DOHH2 (cell line): ENCODE measurements around the gene PRG2.

Source experiments
- H3F3A ChIP-seq: fragments of 200-600 bp; sonication (generic), shearing (Covaris generic); 2 replicates; pipeline ENCODE4 v1.6.0; 2016; ENCODE audit warnings: antibody characterized with exemption, mild to moderate bottlenecking; ENCODE audit not compliant: control insufficient read depth, insufficient read depth
- H3K27ac ChIP-seq: fragments of 200-600 bp; sonication (generic); 2 replicates; pipeline ENCODE4 v1.5.1; 2014; ENCODE audit warnings: low read depth, mild to moderate bottlenecking, low read length, moderate library complexity
- H3K27me3 ChIP-seq: fragments of 200-600 bp; sonication (generic); 2 replicates; pipeline ENCODE4 v1.6.1; 2014; ENCODE audit warnings: mild to moderate bottlenecking, low read length, mixed read lengths; ENCODE audit not compliant: control insufficient read depth
- H3K36me3 ChIP-seq: fragments of 200-600 bp; sonication (generic); 2 replicates; pipeline ENCODE4 v1.6.1; 2014; ENCODE audit warnings: mild to moderate bottlenecking, low read length, moderate library complexity, mixed read lengths; ENCODE audit not compliant: control insufficient read depth
- H3K4me1 ChIP-seq: fragments of 200-600 bp; sonication (generic); 2 replicates; pipeline ENCODE4 v1.6.1; 2014; ENCODE audit warnings: mild to moderate bottlenecking, low read length, mixed read lengths; ENCODE audit not compliant: control insufficient read depth
- H3K4me2 ChIP-seq: fragments of 200-600 bp; sonication (generic); 2 replicates; pipeline ENCODE4 v1.6.0; 2014; ENCODE audit warnings: mild to moderate bottlenecking, low read length, moderate library complexity
- H3K4me3 ChIP-seq: fragments of 200-600 bp; sonication (generic); 2 replicates; pipeline ENCODE4 v1.5.1; 2014; ENCODE audit warnings: mild to moderate bottlenecking, low read length, mixed read lengths
- H3K79me2 ChIP-seq: fragments of 200-600 bp; sonication (generic); 2 replicates; pipeline ENCODE4 v1.6.1; 2014; ENCODE audit warnings: mild to moderate bottlenecking, low read length, mixed read lengths; ENCODE audit not compliant: control insufficient read depth
- H3K9me2 ChIP-seq: fragments of 200-600 bp; sonication (generic); replicated peaks from 2 replicates; pipeline ENCODE4 v1.6.1; 2014; ENCODE audit warnings: mild to moderate bottlenecking, low read length, mixed read lengths; ENCODE audit not compliant: control insufficient read depth
- H3K9me3 ChIP-seq: fragments of 200-600 bp; sonication (generic); 2 replicates; pipeline ENCODE4 v1.6.1; 2014; ENCODE audit warnings: antibody characterized with exemption, low read length, mixed read lengths; ENCODE audit not compliant: control insufficient read depth, insufficient read depth
- H4K20me1 ChIP-seq: fragments of 200-600 bp; sonication (generic); 2 replicates; pipeline ENCODE4 v1.6.0; 2014; ENCODE audit warnings: low read depth, mild to moderate bottlenecking, antibody characterized with exemption, low read length, moderate library complexity; ENCODE audit not compliant: control insufficient read depth, insufficient read depth
- EZH2phosphoT487 ChIP-seq: fragments of 200-600 bp; sonication (generic); IDR thresholded peaks from 2 replicates; pipeline ENCODE4 v1.6.1; 2017; ENCODE audit warnings: borderline replicate concordance, mild to moderate bottlenecking, antibody characterized with exemption, low read length, moderate library complexity, mixed read lengths
- TF ChIP-seq, protein P1 (sequence below): fragments of 200-600 bp; sonication (generic); IDR thresholded peaks from one replicate; pipeline ENCODE4 v1.5.1; 2014; ENCODE audit warnings: antibody characterized with exemption, mild to moderate bottlenecking, low read depth, low read length; ENCODE audit not compliant: poor library complexity, severe bottlenecking

Gene PRG2

DNA sequence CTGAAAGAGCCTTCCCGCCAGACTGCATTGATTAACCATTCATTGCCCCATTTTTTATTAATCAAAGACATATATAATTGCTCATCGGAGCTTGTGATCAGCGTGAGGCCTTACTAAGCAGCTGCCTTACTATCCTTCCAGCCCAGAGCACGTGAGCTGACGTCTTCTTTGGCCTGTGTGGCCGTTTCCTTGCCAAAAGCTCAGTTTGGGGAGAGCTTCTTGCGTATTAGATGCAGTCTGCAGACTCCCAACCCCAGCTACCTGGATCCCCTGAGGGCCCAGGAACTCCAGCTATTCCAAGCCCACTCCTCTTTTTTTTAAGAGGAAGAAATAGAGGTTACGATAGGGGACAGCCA is 37.3 kb upstream of the PRG2 start:
- TF ChIP-seq, protein P1, sequence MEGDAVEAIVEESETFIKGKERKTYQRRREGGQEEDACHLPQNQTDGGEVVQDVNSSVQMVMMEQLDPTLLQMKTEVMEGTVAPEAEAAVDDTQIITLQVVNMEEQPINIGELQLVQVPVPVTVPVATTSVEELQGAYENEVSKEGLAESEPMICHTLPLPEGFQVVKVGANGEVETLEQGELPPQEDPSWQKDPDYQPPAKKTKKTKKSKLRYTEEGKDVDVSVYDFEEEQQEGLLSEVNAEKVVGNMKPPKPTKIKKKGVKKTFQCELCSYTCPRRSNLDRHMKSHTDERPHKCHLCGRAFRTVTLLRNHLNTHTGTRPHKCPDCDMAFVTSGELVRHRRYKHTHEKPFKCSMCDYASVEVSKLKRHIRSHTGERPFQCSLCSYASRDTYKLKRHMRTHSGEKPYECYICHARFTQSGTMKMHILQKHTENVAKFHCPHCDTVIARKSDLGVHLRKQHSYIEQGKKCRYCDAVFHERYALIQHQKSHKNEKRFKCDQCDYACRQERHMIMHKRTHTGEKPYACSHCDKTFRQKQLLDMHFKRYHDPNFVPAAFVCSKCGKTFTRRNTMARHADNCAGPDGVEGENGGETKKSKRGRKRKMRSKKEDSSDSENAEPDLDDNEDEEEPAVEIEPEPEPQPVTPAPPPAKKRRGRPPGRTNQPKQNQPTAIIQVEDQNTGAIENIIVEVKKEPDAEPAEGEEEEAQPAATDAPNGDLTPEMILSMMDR, result no peak
- no peak for TF ChIP-seq EZH2phosphoT487
- H3K27ac ChIP-seq, result no peak overlapping the region

DNA sequence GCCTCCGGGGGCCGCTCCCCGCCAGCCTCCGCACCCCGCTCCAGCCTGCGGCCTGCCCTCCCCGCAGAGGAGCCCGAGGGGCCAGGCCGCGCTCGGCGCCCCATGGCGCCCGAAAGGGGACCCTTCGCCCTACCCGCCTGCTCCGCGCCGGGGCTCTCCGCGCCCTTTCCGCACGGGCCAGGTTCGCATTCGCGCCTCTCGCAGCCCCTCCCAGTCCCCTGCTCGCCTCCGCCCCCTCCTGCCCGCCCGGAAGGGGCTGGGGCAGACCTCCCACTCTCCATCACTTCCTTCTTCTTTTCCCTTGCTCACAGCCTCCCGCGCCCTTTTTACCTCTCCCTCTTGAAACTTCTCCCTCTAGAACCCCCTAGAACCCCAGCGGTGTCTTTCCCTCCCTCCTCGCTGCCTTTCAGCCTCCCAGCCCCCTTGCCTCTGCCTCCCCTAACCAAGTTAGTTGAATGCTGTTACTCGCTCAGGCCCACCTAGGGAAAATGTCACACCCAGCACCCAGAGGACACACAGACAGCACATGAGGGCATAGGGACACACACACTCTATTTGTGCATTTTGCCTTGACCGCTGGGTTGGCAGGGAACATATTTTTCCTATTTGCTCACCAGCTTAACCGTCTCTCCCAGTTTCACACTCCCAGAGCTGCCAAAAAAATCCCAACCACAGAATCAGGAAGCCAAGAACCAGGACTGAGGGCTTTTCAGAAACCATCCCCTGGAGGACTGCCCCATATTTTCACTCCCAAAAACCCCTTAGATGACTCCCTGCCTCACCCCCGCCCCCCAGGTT is 36.7 kb upstream of the PRG2 start, which contains the start of gene SLC43A3:
TSS of gene SLC43A3 (minus strand) at position 193 of the 798 bp plus-strand sequence. CDS start 949 bp downstream, outside the sequence.
- H3F3A ChIP-seq, result no peaks in the 10 kb centered on the region
- no peaks in the 10 kb centered on the region for H3K27me3 ChIP-seq
- no peaks in the 10 kb centered on the region for H3K9me2 ChIP-seq
- peak within 1 kb of the TSS; percentile 76 for H3K27ac ChIP-seq
- no peak for TF ChIP-seq EZH2phosphoT487
- TF ChIP-seq, protein P1, result no peak
- H3K4me2 ChIP-seq, result peak within 1 kb of the TSS; percentile 100
- H3K36me3 ChIP-seq, result peaks cover 46% of the 10 kb centered on the region
- peaks cover 42% of the 10 kb centered on the region for H3K4me1 ChIP-seq
- no peaks in the 10 kb centered on the region for H3K9me3 ChIP-seq
- peaks cover 48% of the 10 kb centered on the region for H3K79me2 ChIP-seq
- peaks cover 10% of the 10 kb centered on the region for H4K20me1 ChIP-seq
- peak within 1 kb of the TSS; percentile 81 for H3K4me3 ChIP-seq

More for the DNA sequence above, 37.3 kb upstream of the PRG2 start:
- no peaks in the 10 kb centered on the region for H3K9me2 ChIP-seq
- no peaks in the 10 kb centered on the region for H3F3A ChIP-seq
- H3K36me3 ChIP-seq, result peaks cover 40% of the 10 kb centered on the region
- peak overlapping the region; percentile 100 for H3K4me2 ChIP-seq
- H4K20me1 ChIP-seq, result peaks cover 10% of the 10 kb centered on the region
- peak overlapping the region; percentile 81 for H3K4me3 ChIP-seq
- H3K79me2 ChIP-seq, result peaks cover 42% of the 10 kb centered on the region
- no peaks in the 10 kb centered on the region for H3K9me3 ChIP-seq
- H3K4me1 ChIP-seq, result peaks cover 39% of the 10 kb centered on the region
- H3K27me3 ChIP-seq, result no peaks in the 10 kb centered on the region

DNA sequence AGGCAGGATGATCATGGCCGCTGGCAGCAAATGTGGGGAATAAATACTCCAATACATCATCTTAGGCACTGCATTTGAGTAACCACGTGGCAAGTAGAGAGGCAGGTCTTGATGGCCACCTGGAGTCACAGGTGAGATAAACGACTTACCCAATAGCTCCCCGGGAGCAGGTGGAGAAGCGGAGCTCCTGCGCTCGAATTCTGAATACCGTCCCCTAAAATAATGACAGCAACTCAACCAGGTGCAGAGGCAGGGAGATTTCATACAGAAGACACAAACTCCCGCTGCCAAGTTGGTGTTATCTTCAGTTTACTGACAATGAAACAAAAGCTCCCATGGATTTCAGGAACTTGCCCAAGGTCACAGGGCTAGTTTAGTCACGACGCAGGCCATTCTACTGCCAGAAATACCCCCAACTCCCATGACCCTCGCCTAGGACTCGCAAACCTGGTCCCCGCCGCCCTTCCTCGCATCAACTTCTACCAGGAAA is 36.0 kb upstream of the PRG2 start:
- H3K4me1 ChIP-seq, result peaks cover 47% of the 10 kb centered on the region
- peaks cover 54% of the 10 kb centered on the region for H3K79me2 ChIP-seq
- H3K36me3 ChIP-seq, result peaks cover 53% of the 10 kb centered on the region
- H3K9me2 ChIP-seq, result no peaks in the 10 kb centered on the region
- H3K4me3 ChIP-seq, result peak overlapping the region; percentile 81
- H3K4me2 ChIP-seq, result peak overlapping the region; percentile 100
- H3K9me3 ChIP-seq, result no peaks in the 10 kb centered on the region
- H3K27ac ChIP-seq, result peak overlapping the region; percentile 76
- H4K20me1 ChIP-seq, result peaks cover 10% of the 10 kb centered on the region
- TF ChIP-seq, protein P1, result no peak
- no peak for TF ChIP-seq EZH2phosphoT487
- no peaks in the 10 kb centered on the region for H3F3A ChIP-seq
- H3K27me3 ChIP-seq, result no peaks in the 10 kb centered on the region
